SK-N-SH (cell line): ENCODE data around the gene FBXW11. TPM values are rescaled to one million over a fixed set of nuclear protein-coding genes. Genes with fewer than 3 reads are reported as not detected.

Experiments
- CTCF ChIA-PET: fragments of 300-600, 350-600 bp; formaldehyde crosslinking; extraction: SDS; loops from one replicate; lab custom pipeline; 2021; lab: Yijun Ruan, JAX
- POLR2A ChIA-PET: fragments of 350-600 bp; sonication (Branson Sonifier 250); formaldehyde crosslinking; extraction: SDS; loops from one replicate; lab custom pipeline; 2020; ENCODE audit warnings: antibody characterized with exemption, inconsistent platforms; lab: Yijun Ruan, JAX
- DNase-seq: peaks from one replicate; pipeline ENCODE4 v3.0.0; 2012
- H2AFZ ChIP-seq: fragments of 200-600 bp; sonication (generic); 2 replicates; pipeline ENCODE4 v1.8.1; 2016; ENCODE audit warnings: antibody characterized with exemption, mild to moderate bottlenecking, low read depth
- H3F3A ChIP-seq: fragments of 200-600 bp; sonication (generic); replicated peaks from 2 replicates; pipeline ENCODE3; 2016; ENCODE audit warnings: antibody characterized with exemption, mild to moderate bottlenecking; ENCODE audit not compliant: insufficient read depth
- H3K27ac ChIP-seq, 2 experiments: fragments of 200-500 bp in 1 of 2; fragments of 200-600 bp in 1 of 2; sonication (Bioruptor generic) in 1 of 2; sonication (generic), shearing (Covaris generic) in 1 of 2; 2 replicates each; pipeline versions ENCODE4 v1.5.1 to v1.6.1; 2014 to 2016; ENCODE audit warnings: low read depth in 2 of 2, inconsistent platforms in 1 of 2, low read length in 1 of 2, mild to moderate bottlenecking in 1 of 2, mixed read lengths in 1 of 2
- H3K27me3 ChIP-seq: fragments of 200-600 bp; sonication (generic), shearing (Covaris generic); 2 replicates; pipeline ENCODE4 v1.6.1; 2016; ENCODE audit warnings: mixed run types; ENCODE audit not compliant: insufficient read depth
- H3K36me3 ChIP-seq, 2 experiments: fragments of 200-500 bp in 1 of 2; fragments of 200-600 bp in 1 of 2; sonication (Bioruptor generic) in 1 of 2; sonication (generic) in 1 of 2; replicated peaks in 1 of 2; 2 replicates each; pipeline versions ENCODE3 to v1.5.1; 2014 to 2016; ENCODE audit warnings: low read length in 1 of 2, mild to moderate bottlenecking in 1 of 2; ENCODE audit not compliant: insufficient read depth in 2 of 2, control insufficient read depth in 1 of 2
- H3K4me1 ChIP-seq, 2 experiments: fragments of 200-500 bp in 1 of 2; fragments of 200-600 bp in 1 of 2; sonication (Bioruptor generic) in 1 of 2; sonication (generic), shearing (Covaris generic) in 1 of 2; 2 replicates each; pipeline versions ENCODE4 v1.5.1 to v1.6.1; 2014 to 2016; ENCODE audit warnings: low read depth in 1 of 2, low read length in 1 of 2, mixed run types in 1 of 2; ENCODE audit not compliant: insufficient read depth in 2 of 2, control insufficient read depth in 1 of 2
- H3K4me2 ChIP-seq: fragments of 200-600 bp; sonication (generic), shearing (Covaris generic); 2 replicates; pipeline ENCODE4 v1.6.1; 2017; ENCODE audit warnings: mixed run types
- H3K4me3 ChIP-seq, 2 experiments: fragments of 200-500 bp in 1 of 2; fragments of 200-600 bp in 1 of 2; sonication (Bioruptor generic) in 1 of 2; sonication (generic), shearing (Covaris generic) in 1 of 2; 2 replicates each; pipeline versions ENCODE4 v1.5.1 to v1.8.1; 2014 to 2016; ENCODE audit warnings: low read depth in 2 of 2, inconsistent platforms in 1 of 2, low read length in 1 of 2, mild to moderate bottlenecking in 1 of 2, mixed read lengths in 1 of 2, moderate library complexity in 1 of 2
- H3K79me2 ChIP-seq: fragments of 200-600 bp; sonication (generic); 2 replicates; pipeline ENCODE4 v1.8.1; 2017; ENCODE audit warnings: mild to moderate bottlenecking; ENCODE audit not compliant: insufficient read depth
- H3K9ac ChIP-seq: fragments of 200-600 bp; sonication (generic); 2 replicates; pipeline ENCODE4 v1.6.1; 2017; ENCODE audit warnings: mixed run types
- H3K9me2 ChIP-seq: fragments of 200-600 bp; sonication (generic); 2 replicates; pipeline ENCODE4 v1.6.1; 2017; ENCODE audit warnings: mixed run types
- H3K9me3 ChIP-seq: fragments of 200-600 bp; sonication (generic); 2 replicates; pipeline ENCODE4 v1.6.1; 2017; ENCODE audit warnings: mixed run types, mild to moderate bottlenecking, moderate library complexity
- H4K20me1 ChIP-seq: fragments of 200-600 bp; sonication (generic); 2 replicates; pipeline ENCODE4 v1.6.1; 2017; ENCODE audit warnings: mild to moderate bottlenecking, mixed run types; ENCODE audit not compliant: insufficient read depth
- ELF1 ChIP-seq: IDR thresholded peaks from 2 replicates; pipeline ENCODE4 v1.4.0; 2012
- FOXM1 ChIP-seq: IDR thresholded peaks from 2 replicates; pipeline ENCODE4 v1.4.0; 2012; ENCODE audit warnings: low read depth, mild to moderate bottlenecking
- GABPA ChIP-seq: IDR thresholded peaks from 2 replicates; pipeline ENCODE4 v1.4.0; 2012; ENCODE audit warnings: low read depth, mild to moderate bottlenecking
- GATA2 ChIP-seq: sonication (generic); formaldehyde crosslinking; IDR thresholded peaks from 2 replicates; pipeline ENCODE4 v1.5.0; 2020; ENCODE audit warnings: mild to moderate bottlenecking, missing genetic modification reagents
- MXI1 ChIP-seq: IDR thresholded peaks from 2 replicates; pipeline ENCODE4 v1.6.1; 2012; ENCODE audit warnings: mild to moderate bottlenecking, low read depth, low read length, improper control_type of control experiment
- POLR2AphosphoS5 ChIP-seq: IDR thresholded peaks from 2 replicates; pipeline ENCODE4 v1.6.1; 2012; ENCODE audit warnings: low read depth, low read length
- SIN3A ChIP-seq: IDR thresholded peaks from 2 replicates; pipeline ENCODE4 v1.6.1; 2012; ENCODE audit warnings: low read depth, mild to moderate bottlenecking, low read length, moderate library complexity, borderline replicate concordance
- TAF1 ChIP-seq: IDR thresholded peaks from 2 replicates; pipeline ENCODE4 v1.6.1; 2012; ENCODE audit warnings: low read depth, mild to moderate bottlenecking, low read length, moderate library complexity, borderline replicate concordance
- TCF12 ChIP-seq: IDR thresholded peaks from 2 replicates; pipeline ENCODE4 v1.4.0; 2012
- TEAD4 ChIP-seq: IDR thresholded peaks from 2 replicates; pipeline ENCODE4 v1.4.0; 2012; ENCODE audit warnings: mild to moderate bottlenecking, borderline replicate concordance; ENCODE audit not compliant: insufficient read depth
- WGBS: methylation state at CpG from one replicate; pipeline ENCODE4 v1.1.6; 2017; ENCODE audit warnings: low lambda C conversion rate; 5-methylcytosine and 5-hydroxymethylcytosine counted together
- polyA plus RNA-seq, 3 experiments: library from polyadenylated mRNA; depleted of rRNA; stranded (reverse); fragments of >200 nt; gene quantifications; 2 replicates each; pipeline ENCODE4 v1.2.3, GENCODE V29; 2012
- TF ChIP-seq, protein P1 (sequence below): fragments of 200-600 bp; sonication (generic); IDR thresholded peaks from 2 replicates; pipeline ENCODE4 v1.6.1; 2017; ENCODE audit warnings: antibody characterized with exemption, mild to moderate bottlenecking, moderate library complexity
- TF ChIP-seq, protein P2 (sequence below): fragments of 150-350 bp; IDR thresholded peaks from 2 replicates; pipeline ENCODE4 v1.6.1; 2017; ENCODE audit warnings: antibody characterized with exemption, low read length, low read depth, borderline replicate concordance
- TF ChIP-seq, protein P3 (sequence below): fragments of 150-350 bp; IDR thresholded peaks from 2 replicates; pipeline ENCODE4 v1.6.1; 2016; ENCODE audit warnings: mild to moderate bottlenecking, low read depth, low read length

Gene FBXW11
- polyA plus RNA-seq, 1 of the 3 experiments (the other 2 are of a cell fraction) = 37.5 TPM

DNA sequence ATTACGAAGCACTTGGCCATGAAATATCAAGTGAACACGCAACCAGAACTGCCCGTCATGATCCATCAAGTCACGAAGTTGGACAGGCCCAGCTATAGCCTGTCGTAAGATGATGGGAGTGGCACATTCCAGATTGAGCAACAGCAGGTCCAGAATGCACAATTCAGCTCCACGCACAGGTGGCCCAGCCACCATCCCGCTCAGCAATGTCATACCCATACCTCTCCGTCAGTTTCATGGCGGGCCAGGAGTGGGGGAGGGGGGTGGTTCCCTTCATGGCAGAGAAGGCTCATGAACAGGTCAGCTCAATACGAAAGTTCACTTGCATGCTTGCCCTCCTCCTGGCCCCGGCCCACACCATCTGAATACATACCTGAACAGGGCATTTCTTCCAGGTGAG lies 185.9 kb downstream of the FBXW11 start (continued):
- TF ChIP-seq, protein P1, sequence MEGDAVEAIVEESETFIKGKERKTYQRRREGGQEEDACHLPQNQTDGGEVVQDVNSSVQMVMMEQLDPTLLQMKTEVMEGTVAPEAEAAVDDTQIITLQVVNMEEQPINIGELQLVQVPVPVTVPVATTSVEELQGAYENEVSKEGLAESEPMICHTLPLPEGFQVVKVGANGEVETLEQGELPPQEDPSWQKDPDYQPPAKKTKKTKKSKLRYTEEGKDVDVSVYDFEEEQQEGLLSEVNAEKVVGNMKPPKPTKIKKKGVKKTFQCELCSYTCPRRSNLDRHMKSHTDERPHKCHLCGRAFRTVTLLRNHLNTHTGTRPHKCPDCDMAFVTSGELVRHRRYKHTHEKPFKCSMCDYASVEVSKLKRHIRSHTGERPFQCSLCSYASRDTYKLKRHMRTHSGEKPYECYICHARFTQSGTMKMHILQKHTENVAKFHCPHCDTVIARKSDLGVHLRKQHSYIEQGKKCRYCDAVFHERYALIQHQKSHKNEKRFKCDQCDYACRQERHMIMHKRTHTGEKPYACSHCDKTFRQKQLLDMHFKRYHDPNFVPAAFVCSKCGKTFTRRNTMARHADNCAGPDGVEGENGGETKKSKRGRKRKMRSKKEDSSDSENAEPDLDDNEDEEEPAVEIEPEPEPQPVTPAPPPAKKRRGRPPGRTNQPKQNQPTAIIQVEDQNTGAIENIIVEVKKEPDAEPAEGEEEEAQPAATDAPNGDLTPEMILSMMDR = no peak
- TF ChIP-seq TCF12 = no peak
- TF ChIP-seq GABPA = no peak
- no peak for TF ChIP-seq ELF1
- TF ChIP-seq TEAD4 = no peak
- no peak for TF ChIP-seq SIN3A
- TF ChIP-seq, protein P2, sequence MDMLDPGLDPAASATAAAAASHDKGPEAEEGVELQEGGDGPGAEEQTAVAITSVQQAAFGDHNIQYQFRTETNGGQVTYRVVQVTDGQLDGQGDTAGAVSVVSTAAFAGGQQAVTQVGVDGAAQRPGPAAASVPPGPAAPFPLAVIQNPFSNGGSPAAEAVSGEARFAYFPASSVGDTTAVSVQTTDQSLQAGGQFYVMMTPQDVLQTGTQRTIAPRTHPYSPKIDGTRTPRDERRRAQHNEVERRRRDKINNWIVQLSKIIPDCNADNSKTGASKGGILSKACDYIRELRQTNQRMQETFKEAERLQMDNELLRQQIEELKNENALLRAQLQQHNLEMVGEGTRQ = no peak
- no peak for TF ChIP-seq FOXM1

DNA sequence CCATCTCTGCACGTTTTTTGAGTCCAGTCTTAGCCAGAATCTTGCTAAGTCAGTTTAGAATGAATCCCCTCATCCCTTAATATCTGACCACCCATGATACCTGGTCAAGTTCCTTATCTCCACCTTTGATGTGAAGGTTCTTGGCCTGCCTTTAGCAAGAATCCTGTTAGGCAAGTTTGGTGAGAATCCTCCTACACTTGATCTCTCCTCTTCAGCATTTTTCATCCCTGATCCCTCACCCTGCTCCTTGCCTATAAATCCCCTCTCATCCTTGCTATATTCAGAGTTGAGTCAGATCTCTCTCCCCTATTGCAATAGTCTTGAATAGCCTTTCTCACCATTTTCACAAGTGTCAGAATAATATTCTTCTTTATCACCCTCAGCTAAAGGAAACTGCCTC lies 189.8 kb downstream of the FBXW11 start:
- peaks cover 4% of the 10 kb centered on the region; the same call in 1 of the 2 replicates for H3K27me3 ChIP-seq
- ChIA-PET CTCF (no interaction called here), POLR2A (no interaction called here)
- H3K4me2 ChIP-seq = no peak overlapping the region
- no peak overlapping the region for H3K4me3 ChIP-seq
- no peaks in the 10 kb centered on the region for H3K36me3 ChIP-seq
- no peaks in the 10 kb centered on the region for H3K4me1 ChIP-seq
- no peak overlapping the region for H3K9ac ChIP-seq
- no peaks in the 10 kb centered on the region for H3K9me3 ChIP-seq
- DNase-seq = no peak
- WGBS = 0% methylated on average over 1 of the region's 1 CpG
- no peaks in the 10 kb centered on the region for H4K20me1 ChIP-seq
- no peaks in the 10 kb centered on the region for H3K9me2 ChIP-seq
- no peak overlapping the region for H3K27ac ChIP-seq
- no peak overlapping the region for H2AFZ ChIP-seq
- H3F3A ChIP-seq = no peaks in the 10 kb centered on the region
- TF ChIP-seq TEAD4 (no peak), POLR2AphosphoS5 (no peak), MXI1 (no peak), GATA2 (no peak), TAF1 (no peak)
- TF ChIP-seq, protein P1 = no peak
- TF ChIP-seq, protein P3, sequence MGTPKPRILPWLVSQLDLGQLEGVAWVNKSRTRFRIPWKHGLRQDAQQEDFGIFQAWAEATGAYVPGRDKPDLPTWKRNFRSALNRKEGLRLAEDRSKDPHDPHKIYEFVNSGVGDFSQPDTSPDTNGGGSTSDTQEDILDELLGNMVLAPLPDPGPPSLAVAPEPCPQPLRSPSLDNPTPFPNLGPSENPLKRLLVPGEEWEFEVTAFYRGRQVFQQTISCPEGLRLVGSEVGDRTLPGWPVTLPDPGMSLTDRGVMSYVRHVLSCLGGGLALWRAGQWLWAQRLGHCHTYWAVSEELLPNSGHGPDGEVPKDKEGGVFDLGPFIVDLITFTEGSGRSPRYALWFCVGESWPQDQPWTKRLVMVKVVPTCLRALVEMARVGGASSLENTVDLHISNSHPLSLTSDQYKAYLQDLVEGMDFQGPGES = no peak
- H3K79me2 ChIP-seq = no peaks in the 10 kb centered on the region
